Mesenchymal stem cell (in vitro differentiated cells and primary cell): ENCODE results near the gene PSPC1.
"Not testable (repeated sequence)": the region's sequence is repeated elsewhere in the genome, so short reads cannot be mapped to it uniquely, and the experiment has no call there.

Experiments
- DNase-seq: peaks from one replicate; pipeline ENCODE4 v3.0.0-alpha.2; 2013
- H2AFZ ChIP-seq: one replicate; pipeline ENCODE4 v1.6.1; 2013; ENCODE audit warnings: low read depth, mild to moderate bottlenecking, control low read depth, inconsistent platforms, low read length, moderate library complexity
- H2AK5ac ChIP-seq: 2 replicates; pipeline ENCODE4 v1.6.1; 2013; ENCODE audit warnings: low read length, moderate library complexity, mild to moderate bottlenecking, inconsistent platforms; ENCODE audit not compliant: severe bottlenecking
- H2BK120ac ChIP-seq: one replicate; pipeline ENCODE4 v1.6.1; 2013; ENCODE audit warnings: low read depth, mild to moderate bottlenecking, inconsistent platforms, low read length, moderate library complexity
- H2BK12ac ChIP-seq, 2 experiments: one replicate each; pipeline ENCODE4 v1.6.1; 2013; ENCODE audit warnings: inconsistent platforms in 2 of 2, low read length in 2 of 2, mild to moderate bottlenecking in 2 of 2, moderate library complexity in 2 of 2, control low read depth in 1 of 2
- H2BK15ac ChIP-seq: one replicate; pipeline ENCODE4 v1.6.1; 2013; ENCODE audit warnings: mild to moderate bottlenecking, low read depth, inconsistent platforms; ENCODE audit not compliant: poor library complexity, severe bottlenecking
- H2BK5ac ChIP-seq: 2 replicates; pipeline ENCODE4 v1.6.1; 2013; ENCODE audit warnings: low read depth, mild to moderate bottlenecking, low read length, control low read depth, inconsistent platforms; ENCODE audit not compliant: poor library complexity, severe bottlenecking
- H3K14ac ChIP-seq, 2 experiments: one replicate each; pipeline ENCODE4 v1.6.1; 2013; ENCODE audit warnings: inconsistent platforms in 2 of 2, low read length in 2 of 2, control low read depth in 1 of 2, mild to moderate bottlenecking in 1 of 2, moderate library complexity in 1 of 2
- H3K18ac ChIP-seq, 2 experiments: one replicate each; pipeline ENCODE4 v1.6.1; 2013; ENCODE audit warnings: inconsistent platforms in 2 of 2, low read length in 2 of 2, control low read depth in 1 of 2, low read depth in 1 of 2, mild to moderate bottlenecking in 1 of 2
- H3K23ac ChIP-seq, 2 experiments: one replicate each; pipeline ENCODE4 v1.6.1; 2013; ENCODE audit warnings: inconsistent platforms in 2 of 2, low read length in 2 of 2, mild to moderate bottlenecking in 2 of 2, moderate library complexity in 2 of 2, control low read depth in 1 of 2
- H3K27ac ChIP-seq: 2 replicates; pipeline ENCODE4 v1.5.1; 2013; ENCODE audit warnings: mild to moderate bottlenecking, moderate library complexity, low read length, control low read depth, inconsistent platforms; ENCODE audit not compliant: poor library complexity, severe bottlenecking
- H3K27me3 ChIP-seq, 2 experiments: 2 replicates each; pipeline versions ENCODE4 v1.6.1 to v1.7.0; 2013; ENCODE audit warnings: low read length in 2 of 2, mild to moderate bottlenecking in 2 of 2, moderate library complexity in 2 of 2, control low read depth in 1 of 2, inconsistent platforms in 1 of 2; ENCODE audit not compliant: control insufficient read depth in 1 of 2, insufficient read depth in 1 of 2
- H3K36me3 ChIP-seq, 2 experiments: 2 replicates each; pipeline versions ENCODE4 v1.6.1 to v1.7.0; 2013; ENCODE audit warnings: low read length in 2 of 2, control low read depth in 1 of 2, inconsistent platforms in 1 of 2, low read depth in 1 of 2, mild to moderate bottlenecking in 1 of 2; ENCODE audit not compliant: insufficient read depth in 2 of 2, control insufficient read depth in 1 of 2
- H3K4ac ChIP-seq, 2 experiments: one replicate each; pipeline ENCODE4 v1.6.1; 2013; ENCODE audit warnings: inconsistent platforms in 2 of 2, low read length in 2 of 2, mild to moderate bottlenecking in 2 of 2, moderate library complexity in 2 of 2, control low read depth in 1 of 2, low read depth in 1 of 2
- H3K4me1 ChIP-seq: 2 replicates; pipeline ENCODE4 v1.6.1; 2013; ENCODE audit warnings: low read depth, low read length, control low read depth; ENCODE audit not compliant: control insufficient read depth, insufficient read depth
- H3K4me2 ChIP-seq: 2 replicates; pipeline ENCODE4 v1.6.1; 2013; ENCODE audit warnings: low read length, mild to moderate bottlenecking, inconsistent platforms; ENCODE audit not compliant: poor library complexity, severe bottlenecking
- H3K4me3 ChIP-seq, 2 experiments: 2 replicates each; pipeline versions ENCODE4 v1.5.1 to v1.7.0; 2013; ENCODE audit warnings: low read length in 2 of 2, mild to moderate bottlenecking in 2 of 2, control low read depth in 1 of 2, low read depth in 1 of 2; ENCODE audit not compliant: insufficient read depth in 1 of 2
- H3K79me1 ChIP-seq: replicated peaks from 2 replicates; pipeline ENCODE4 v1.6.1; 2013; ENCODE audit warnings: mild to moderate bottlenecking, control low read depth, low read length, inconsistent platforms; ENCODE audit not compliant: poor library complexity, severe bottlenecking
- H3K9ac ChIP-seq: 2 replicates; pipeline ENCODE4 v1.7.0; 2013; ENCODE audit warnings: mild to moderate bottlenecking, low read length, moderate library complexity
- H3K9me3 ChIP-seq: 2 replicates; pipeline ENCODE4 v1.7.0; 2013; ENCODE audit warnings: mild to moderate bottlenecking, low read length; ENCODE audit not compliant: control insufficient read depth
- H4K8ac ChIP-seq: one replicate; pipeline ENCODE4 v1.6.1; 2013; ENCODE audit warnings: inconsistent platforms, mild to moderate bottlenecking, low read length, moderate library complexity
- H4K91ac ChIP-seq: one replicate; pipeline ENCODE4 v1.6.1; 2013; ENCODE audit warnings: mild to moderate bottlenecking, low read length, inconsistent platforms
- WGBS: methylation state at CpG from one replicate; pipeline ENCODE4 v1.1.7; 2013; ENCODE audit warnings: mixed read lengths; 5-methylcytosine and 5-hydroxymethylcytosine counted together

The PSPC1 gene

GRCh38 chr13:19817510-19818158, 34.9 kb upstream of the PSPC1 start:
- Histone ChIP-seq H4K8ac (no peak overlapping the region), H2BK12ac (no peak overlapping the region), H2BK120ac (no peak overlapping the region), H3K79me1 (peaks cover 22% of the 10 kb centered on the region), H3K4me2 (no peak overlapping the region), H3K18ac (no peak overlapping the region), H3K14ac (no peak overlapping the region), H3K9ac (no peak overlapping the region), H3K4ac (no peak overlapping the region), H3K4me1 (peaks cover 7% of the 10 kb centered on the region), H3K27ac (no peak overlapping the region), H4K91ac (no peak overlapping the region), H3K23ac (no peak overlapping the region), H2AK5ac (no peak overlapping the region), H3K27me3 (no peaks in the 10 kb centered on the region), H2BK5ac (no peak overlapping the region), H3K36me3 (peaks cover 20 to 28% of the 10 kb centered on the region in 2 experiments), H2BK15ac (no peak overlapping the region), H3K9me3 (no peaks in the 10 kb centered on the region), H2AFZ (no peak overlapping the region), H3K4me3 (no peak overlapping the region)
- no peak for DNase-seq
- WGBS = 97% methylated on average over 7 of the region's 7 CpGs

GRCh38 chr13:19817106-19817505, 34.4 kb upstream of the PSPC1 start:
- Histone ChIP-seq H3K4me2 (no peak overlapping the region), H3K27me3 (no peaks in the 10 kb centered on the region), H3K79me1 (peaks cover 25% of the 10 kb centered on the region), H2BK12ac (no peak overlapping the region), H3K23ac (no peak overlapping the region), H4K91ac (no peak overlapping the region), H4K8ac (no peak overlapping the region), H3K9me3 (no peaks in the 10 kb centered on the region), H3K4me3 (no peak overlapping the region), H2BK120ac (no peak overlapping the region), H3K14ac (no peak overlapping the region), H3K27ac (no peak overlapping the region), H3K18ac (no peak overlapping the region), H2BK5ac (no peak overlapping the region), H3K36me3 (peaks cover 20 to 28% of the 10 kb centered on the region in 2 experiments), H3K4me1 (peaks cover 7% of the 10 kb centered on the region), H3K4ac (no peak overlapping the region), H2BK15ac (no peak overlapping the region), H2AFZ (no peak overlapping the region), H3K9ac (no peak overlapping the region), H2AK5ac (no peak overlapping the region)
- DNase-seq = no peak
- WGBS = 98% methylated on average over 10 of the region's 10 CpGs

GRCh38 chr13:19815842-19816241, 33.1 kb upstream of the PSPC1 start:
- WGBS = 90% methylated on average over 2 of the region's 2 CpGs
- DNase-seq, H3K9me3 ChIP-seq: not testable (repeated sequence)

DNA sequence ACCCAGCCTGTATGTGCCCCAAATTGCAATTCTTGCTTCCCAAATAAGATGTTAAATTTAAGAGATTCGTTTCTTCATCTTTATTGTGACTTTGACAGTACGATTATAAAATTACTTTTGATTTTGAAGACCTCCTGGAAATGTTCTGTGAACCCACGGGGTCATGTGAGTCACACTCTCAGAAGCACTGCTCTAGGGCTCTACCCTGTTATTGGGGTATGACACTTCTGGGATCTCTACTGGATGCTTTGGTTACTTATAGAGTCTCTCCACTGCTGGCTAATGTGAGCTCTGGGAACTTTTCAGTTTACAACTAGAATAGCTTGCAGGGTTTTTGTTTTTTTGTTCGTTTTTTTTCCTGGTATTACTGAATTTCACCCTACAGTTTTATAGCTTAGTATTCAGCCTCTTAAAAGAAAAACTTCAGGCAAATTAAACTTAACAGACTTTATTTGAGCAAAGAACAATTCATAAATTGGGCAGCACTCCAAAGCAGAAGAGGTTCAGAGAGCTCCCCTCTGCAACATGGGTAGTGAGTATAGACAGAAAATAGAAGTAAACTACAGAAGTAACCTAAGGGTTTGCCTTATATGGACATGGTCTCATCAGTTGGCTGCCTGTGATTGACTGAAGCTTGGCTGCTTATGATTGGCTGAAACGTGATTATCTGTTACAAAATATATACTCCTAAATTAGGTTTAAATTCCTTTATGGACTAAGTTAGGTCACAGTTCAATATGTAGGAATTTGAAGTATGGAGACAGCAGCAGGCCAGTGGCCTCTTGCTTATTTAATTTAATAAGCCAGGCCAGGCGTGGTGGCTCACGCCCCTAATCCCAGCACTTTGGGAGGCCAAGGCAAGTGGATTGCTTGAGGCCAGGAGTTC, 28.5 kb upstream of the PSPC1 start:
- H2BK12ac ChIP-seq = no peak overlapping the region
- H3K23ac ChIP-seq = no peak overlapping the region
- no peaks in the 10 kb centered on the region for H3K27me3 ChIP-seq
- H4K8ac ChIP-seq = no peak overlapping the region
- H2BK5ac ChIP-seq = no peak overlapping the region
- H3K18ac ChIP-seq = no peak overlapping the region
- H3K4me1 ChIP-seq = no peaks in the 10 kb centered on the region
- no peak overlapping the region for H3K4me2 ChIP-seq
- H2AK5ac ChIP-seq = no peak overlapping the region
- no peak overlapping the region for H3K9ac ChIP-seq
- no peak overlapping the region for H2BK120ac ChIP-seq
- H3K14ac ChIP-seq = no peak overlapping the region
- no peak overlapping the region for H3K4ac ChIP-seq
- H3K9me3 ChIP-seq = no peaks in the 10 kb centered on the region
- no peak overlapping the region for H3K27ac ChIP-seq
- no peak overlapping the region for H3K4me3 ChIP-seq
- no peak overlapping the region for H4K91ac ChIP-seq
- H2AFZ ChIP-seq = no peak overlapping the region
- 98% methylated on average over 6 of the region's 7 CpGs for WGBS
- no peak overlapping the region for H2BK15ac ChIP-seq
- DNase-seq = no peak
- peaks cover 16% of the 10 kb centered on the region for H3K79me1 ChIP-seq
- H3K36me3 ChIP-seq = peaks cover 8 to 9% of the 10 kb centered on the region in 2 experiments

More at GRCh38 chr13:19815842-19816241, 33.1 kb upstream of the PSPC1 start:
- H2BK120ac ChIP-seq, H3K4me3 ChIP-seq, H2BK12ac ChIP-seq, H2BK5ac ChIP-seq, H4K91ac ChIP-seq, H3K9ac ChIP-seq, H3K27me3 ChIP-seq, H3K4me1 ChIP-seq, H3K4ac ChIP-seq, H2AK5ac ChIP-seq, H2BK15ac ChIP-seq, H3K4me2 ChIP-seq, H3K18ac ChIP-seq, H4K8ac ChIP-seq, H2AFZ ChIP-seq, H3K14ac ChIP-seq, H3K27ac ChIP-seq, H3K23ac ChIP-seq: not testable (repeated sequence)
- Histone ChIP-seq H3K79me1 (peaks cover 26% of the 10 kb centered on the region), H3K36me3 (peaks cover 25 to 27% of the 10 kb centered on the region in 2 experiments)
